Sigmoid colon (tissue), 7 donors: ENCODE measurements around the gene PPP6R3. TPM values are rescaled to one million over a fixed set of nuclear protein-coding genes. Genes with fewer than 3 reads are reported as not detected.

Experiments
- DNase-seq: peaks from one replicate; pipeline ENCODE4 v3.0.0-alpha.2; 2019
- H3K27ac ChIP-seq, 4 donors: fragments of 200-600 bp; sonication (generic); one replicate each; pipeline ENCODE4 v1.5.1; 2016 to 2019; ENCODE audit warnings: mild to moderate bottlenecking in 1 of 4
- H3K27me3 ChIP-seq, 3 donors: fragments of 200-600 bp; sonication (generic); one replicate each; pipeline ENCODE4 v1.5.1; 2019; ENCODE audit warnings: mild to moderate bottlenecking in 1 of 3
- H3K36me3 ChIP-seq, 4 donors: fragments of 200-600 bp; sonication (generic); one replicate each; pipeline ENCODE4 v1.5.1; 2016 to 2019
- H3K4me1 ChIP-seq, 4 donors: fragments of 200-600 bp; sonication (generic); one replicate each; pipeline ENCODE4 v1.5.1; 2017 to 2019
- H3K4me3 ChIP-seq, 4 donors: fragments of 200-600 bp; sonication (generic); one replicate each; pipeline ENCODE4 v1.5.1; 2017 to 2019; ENCODE audit warnings: mild to moderate bottlenecking in 2 of 4, moderate library complexity in 1 of 4
- H3K9me3 ChIP-seq, 4 donors: fragments of 200-600 bp in 3 of 4; sonication (generic) in 3 of 4; one replicate each; pipeline versions ENCODE4 v1.5.1 to v1.6.1; 2013 to 2019
- EP300 ChIP-seq, 4 donors: sonication (generic); formaldehyde crosslinking; IDR thresholded peaks; one replicate each; pipeline ENCODE4 v1.6.1; 2017; ENCODE audit warnings: antibody characterized with exemption in 4 of 4
- POLR2A ChIP-seq, 2 donors: fragments of 450-650 bp; IDR thresholded peaks; one replicate each; pipeline ENCODE4 v1.6.1; 2016; ENCODE audit warnings: antibody characterized with exemption in 2 of 2, mild to moderate bottlenecking in 2 of 2, moderate library complexity in 2 of 2
- POLR2AphosphoS5 ChIP-seq, 4 donors: sonication (generic); formaldehyde crosslinking; IDR thresholded peaks; one replicate each; pipeline ENCODE4 v1.6.1; 2017; ENCODE audit warnings: antibody characterized with exemption in 4 of 4
- WGBS, 2 donors: extraction: QIAGEN DNeasy Blood & Tissue Kit; methylation state at CpG; one replicate each; pipeline ENCODE4 v1.1.7; 2013; 5-methylcytosine and 5-hydroxymethylcytosine counted together
- intact Hi-C: fragments of 100-400 bp; cut with DNase I; formaldehyde crosslinking; loops from one replicate; pipeline ENCODE4 v1.15.1; 2023
- polyA plus RNA-seq, 3 donors: library from polyadenylated mRNA; stranded (reverse); fragments of 200-250 nt; gene quantifications; one replicate each; pipeline ENCODE4 v1.2.3, GENCODE V29; 2013
- total RNA-seq, 4 donors: library from RNA; depleted of rRNA; stranded (reverse); fragments of >200 nt; gene quantifications; one replicate each; pipeline ENCODE4 v1.1.0, GENCODE V29; 2016
- TF ChIP-seq, protein P1 (sequence below), 4 experiments: fragments of 450-650 bp in 3 of 4; fragments of 200-600 bp in 1 of 4; IDR thresholded peaks; one replicate each; pipeline ENCODE4 v1.5.1; 2016 to 2019; ENCODE audit warnings: antibody characterized with exemption in 4 of 4, mild to moderate bottlenecking in 3 of 4, moderate library complexity in 2 of 4
- donor health status: healthy with polysubstance abuse.
- donor health status: Bipolar disorder and iron deficiency.
- donor health status: healthy.

Gene PPP6R3
- total and polyA plus RNA-seq, 7 donors: 24.0 to 157 (median 133) TPM

DNA sequence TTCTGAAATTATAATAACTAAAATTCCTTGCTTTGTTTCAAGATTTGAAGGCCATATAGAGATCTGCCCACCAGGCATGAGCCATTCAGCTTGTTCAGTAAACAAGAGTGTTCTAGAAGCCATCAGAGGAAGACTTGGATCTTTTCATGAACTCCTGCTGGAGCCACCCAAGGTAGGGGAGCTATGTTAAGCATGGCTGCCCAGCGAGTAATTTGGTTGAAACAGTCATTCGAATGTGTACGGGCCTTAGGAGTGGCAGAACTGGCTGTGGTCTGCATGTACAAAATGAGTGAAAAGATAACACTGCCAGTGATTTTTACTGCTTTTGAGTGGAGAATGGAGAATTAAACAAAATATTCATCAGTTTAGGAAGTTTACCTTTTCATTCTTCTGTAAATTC, 103.7 kb downstream of the PPP6R3 start:
- H3K36me3 ChIP-seq: peaks cover 3 to 84% (median 17%) of the 10 kb centered on the region in 4 donors
- intact Hi-C loops: no loop called here
- 96% methylated on average over 3 of the region's 3 CpGs for WGBS, 2 donors
- no peaks in the 10 kb centered on the region for H3K9me3 ChIP-seq
- no peak overlapping the region for H3K4me3 ChIP-seq
- TF ChIP-seq, protein P1, sequence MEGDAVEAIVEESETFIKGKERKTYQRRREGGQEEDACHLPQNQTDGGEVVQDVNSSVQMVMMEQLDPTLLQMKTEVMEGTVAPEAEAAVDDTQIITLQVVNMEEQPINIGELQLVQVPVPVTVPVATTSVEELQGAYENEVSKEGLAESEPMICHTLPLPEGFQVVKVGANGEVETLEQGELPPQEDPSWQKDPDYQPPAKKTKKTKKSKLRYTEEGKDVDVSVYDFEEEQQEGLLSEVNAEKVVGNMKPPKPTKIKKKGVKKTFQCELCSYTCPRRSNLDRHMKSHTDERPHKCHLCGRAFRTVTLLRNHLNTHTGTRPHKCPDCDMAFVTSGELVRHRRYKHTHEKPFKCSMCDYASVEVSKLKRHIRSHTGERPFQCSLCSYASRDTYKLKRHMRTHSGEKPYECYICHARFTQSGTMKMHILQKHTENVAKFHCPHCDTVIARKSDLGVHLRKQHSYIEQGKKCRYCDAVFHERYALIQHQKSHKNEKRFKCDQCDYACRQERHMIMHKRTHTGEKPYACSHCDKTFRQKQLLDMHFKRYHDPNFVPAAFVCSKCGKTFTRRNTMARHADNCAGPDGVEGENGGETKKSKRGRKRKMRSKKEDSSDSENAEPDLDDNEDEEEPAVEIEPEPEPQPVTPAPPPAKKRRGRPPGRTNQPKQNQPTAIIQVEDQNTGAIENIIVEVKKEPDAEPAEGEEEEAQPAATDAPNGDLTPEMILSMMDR (IDR thresholded peaks at IDR 0.05): no peak
- TF ChIP-seq EP300 (IDR thresholded peaks at IDR 0.05) (no peak), POLR2A (IDR thresholded peaks at IDR 0.05) (no peak), POLR2AphosphoS5 (IDR thresholded peaks at IDR 0.05) (no peak)
- H3K27ac ChIP-seq: no peak overlapping the region
- no peaks in the 10 kb centered on the region for H3K27me3 ChIP-seq
- no peak for DNase-seq
- peaks cover 0 to 5% (median 2%) of the 10 kb centered on the region in 4 donors for H3K4me1 ChIP-seq

DNA sequence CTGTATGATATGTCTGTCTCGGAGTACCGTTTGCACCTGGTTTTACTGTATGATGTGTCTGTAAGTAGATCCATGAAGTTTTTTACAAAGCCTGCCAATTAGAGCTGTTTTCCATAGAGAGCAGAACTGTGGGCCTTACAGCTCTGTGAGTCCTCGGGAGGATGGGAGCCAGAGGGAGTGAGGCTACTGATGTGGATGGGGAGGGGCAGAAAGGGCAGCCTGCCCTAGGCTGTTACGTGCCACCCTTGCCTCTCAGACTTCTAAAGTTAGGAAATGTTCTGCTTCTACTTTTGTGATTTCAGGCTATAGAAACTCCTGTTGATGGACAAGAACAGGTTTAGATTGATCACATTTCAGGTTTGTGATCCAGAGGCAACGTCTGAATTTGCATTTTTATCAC, 105.2 kb downstream of the PPP6R3 start:
- WGBS, 2 donors: 76 to 82% methylated on average over 5 of the region's 5 CpGs
- no peaks in the 10 kb centered on the region for H3K27me3 ChIP-seq
- peaks cover 0 to 5% (median 2%) of the 10 kb centered on the region in 4 donors for H3K4me1 ChIP-seq
- no peak overlapping the region for H3K27ac ChIP-seq
- H3K9me3 ChIP-seq: no peaks in the 10 kb centered on the region
- H3K4me3 ChIP-seq: no peak overlapping the region
- peaks cover 3 to 86% (median 20%) of the 10 kb centered on the region in 4 donors for H3K36me3 ChIP-seq
- DNase-seq: no peak
- TF ChIP-seq POLR2AphosphoS5 (IDR thresholded peaks at IDR 0.05) (no peak), EP300 (IDR thresholded peaks at IDR 0.05) (no peak), POLR2A (IDR thresholded peaks at IDR 0.05) (no peak)
- TF ChIP-seq, protein P1 (IDR thresholded peaks at IDR 0.05): no peak
- intact Hi-C loops: no loop called here

DNA sequence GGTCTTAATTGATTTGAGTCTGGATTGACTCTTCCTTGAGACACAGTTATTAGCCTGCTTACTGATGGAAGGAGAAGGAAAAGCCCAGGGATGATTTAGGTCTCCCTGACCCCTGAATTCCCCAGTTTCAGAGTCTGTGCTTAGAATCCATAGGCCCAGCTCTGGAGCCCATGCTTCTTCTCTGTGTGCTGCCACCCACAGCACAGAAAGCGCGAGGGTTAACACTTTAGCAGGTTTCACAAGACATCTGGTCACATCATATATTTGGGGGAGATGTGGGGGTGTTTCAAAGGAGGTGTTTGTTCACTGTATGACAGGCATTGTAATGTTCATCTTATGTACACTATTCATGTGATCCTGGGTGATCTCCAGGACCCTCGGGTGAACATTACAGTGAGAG, 107.0 kb downstream of the PPP6R3 start:
- intact Hi-C loops: no loop called here
- no peak for DNase-seq
- Histone ChIP-seq H3K4me3 (no peak overlapping the region), H3K27ac (no peak overlapping the region), H3K36me3 (peaks cover 3 to 87% (median 33%) of the 10 kb centered on the region in 4 donors), H3K27me3 (no peaks in the 10 kb centered on the region), H3K9me3 (no peaks in the 10 kb centered on the region), H3K4me1 (peaks cover 0 to 5% (median 2%) of the 10 kb centered on the region in 4 donors)
- 90 to 95% methylated on average over 3 of the region's 3 CpGs for WGBS, 2 donors
- no peak for TF ChIP-seq POLR2A (IDR thresholded peaks at IDR 0.05)
- TF ChIP-seq, protein P1 (IDR thresholded peaks at IDR 0.05): no peak
- no peak for TF ChIP-seq POLR2AphosphoS5 (IDR thresholded peaks at IDR 0.05)
- no peak for TF ChIP-seq EP300 (IDR thresholded peaks at IDR 0.05)

DNA sequence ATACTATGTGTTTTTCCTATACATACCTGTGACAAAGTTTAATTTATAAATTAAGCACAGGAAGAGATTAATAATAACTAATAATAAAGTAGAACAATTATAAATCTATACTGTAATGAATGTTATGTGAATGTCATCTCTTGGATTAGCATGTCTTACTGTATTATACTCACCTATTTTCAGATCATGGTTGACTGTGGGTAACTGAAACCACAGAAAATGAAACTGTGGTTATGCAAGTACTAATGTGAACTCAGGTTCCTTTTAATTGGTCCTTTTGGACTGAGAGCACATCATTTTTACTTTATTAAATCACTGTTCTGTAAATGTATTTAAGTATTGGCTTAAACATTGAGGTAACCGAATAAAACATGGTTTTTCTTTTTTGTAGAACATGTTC, 108.8 kb downstream of the PPP6R3 start:
- TF ChIP-seq, protein P1 (IDR thresholded peaks at IDR 0.05): no peak
- TF ChIP-seq POLR2A (IDR thresholded peaks at IDR 0.05): no peak
- no peak for TF ChIP-seq POLR2AphosphoS5 (IDR thresholded peaks at IDR 0.05)
- no peak for TF ChIP-seq EP300 (IDR thresholded peaks at IDR 0.05)
- H3K27ac ChIP-seq: no peak overlapping the region
- 88 to 93% methylated on average over 1 of the region's 1 CpG for WGBS, 2 donors
- H3K9me3 ChIP-seq: no peaks in the 10 kb centered on the region
- peaks cover 0 to 10% (median 4%) of the 10 kb centered on the region in 4 donors for H3K4me1 ChIP-seq
- H3K4me3 ChIP-seq: no peak overlapping the region
- no peaks in the 10 kb centered on the region for H3K27me3 ChIP-seq
- intact Hi-C loops: no loop called here
- DNase-seq: no peak
- peaks cover 3 to 95% (median 33%) of the 10 kb centered on the region in 4 donors for H3K36me3 ChIP-seq

DNA sequence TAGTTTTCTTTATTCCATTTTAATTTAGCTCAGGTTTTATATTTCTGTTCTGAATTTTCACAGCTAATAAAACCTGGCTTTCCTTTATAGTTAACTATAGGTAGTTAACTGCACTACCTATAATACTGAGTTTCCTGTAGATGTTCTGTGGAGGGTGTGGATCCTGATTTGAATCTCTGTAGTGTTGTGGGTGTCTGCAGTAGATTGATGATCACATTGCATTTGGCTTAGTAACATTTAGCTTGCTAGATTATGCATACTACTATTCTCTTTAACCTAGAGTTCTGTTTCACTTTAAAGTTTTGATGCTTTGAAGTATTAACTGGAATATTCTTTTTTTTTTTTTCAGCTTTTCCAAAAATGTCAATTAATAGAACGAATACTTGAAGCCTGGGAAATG, 110.1 kb downstream of the PPP6R3 start:
- DNase-seq: no peak
- 97 to 98% methylated on average over 1 of the region's 1 CpG for WGBS, 2 donors
- no peak for TF ChIP-seq EP300 (IDR thresholded peaks at IDR 0.05)
- TF ChIP-seq, protein P1 (IDR thresholded peaks at IDR 0.05): no peak
- no peaks in the 10 kb centered on the region for H3K27me3 ChIP-seq
- intact Hi-C loops: no loop called here
- H3K4me1 ChIP-seq: peaks cover 0 to 21% (median 16%) of the 10 kb centered on the region in 4 donors
- peaks cover 0 to 92% (median 30%) of the 10 kb centered on the region in 4 donors for H3K36me3 ChIP-seq
- H3K9me3 ChIP-seq: no peaks in the 10 kb centered on the region
- no peak overlapping the region for H3K27ac ChIP-seq
- no peak overlapping the region for H3K4me3 ChIP-seq
